Large intestine (tissue), 3 donors: Measurements from ENCODE around the gene KRT20. TPM values are rescaled to one million over a fixed set of nuclear protein-coding genes. Genes with fewer than 3 reads are reported as not detected.

Source experiments
- DNase-seq, 2 donors: peaks; one replicate each; pipeline versions ENCODE4 v3.0.0 to v3.0.0-alpha.2; 2013
- H3K27ac ChIP-seq: one replicate; pipeline ENCODE4 v1.5.1; 2013; ENCODE audit warnings: low read length
- H3K27me3 ChIP-seq: 2 replicates; pipeline ENCODE4 v1.6.1; 2013; ENCODE audit warnings: low read length; ENCODE audit not compliant: control insufficient read depth, insufficient read depth
- H3K36me3 ChIP-seq: 2 replicates; pipeline ENCODE4 v1.6.1; 2013; ENCODE audit warnings: low read length; ENCODE audit not compliant: control insufficient read depth, insufficient read depth
- H3K4me1 ChIP-seq: one replicate; pipeline ENCODE4 v1.6.1; 2013; ENCODE audit warnings: low read length; ENCODE audit not compliant: control insufficient read depth, insufficient read depth
- H3K4me3 ChIP-seq: one replicate; pipeline ENCODE4 v1.5.1; 2013; ENCODE audit warnings: low read length
- H3K9me3 ChIP-seq: one replicate; pipeline ENCODE4 v1.6.1; 2013; ENCODE audit warnings: mild to moderate bottlenecking, low read depth, low read length, moderate library complexity; ENCODE audit not compliant: control insufficient read depth
- WGBS: methylation state at CpG from one replicate; pipeline ENCODE4 v1.1.5; 2013; ENCODE audit warnings: low lambda C conversion rate; ENCODE audit not compliant: insufficient coverage; 5-methylcytosine and 5-hydroxymethylcytosine counted together
- polyA plus RNA-seq: library from polyadenylated mRNA; unstranded; fragments of 120-200 nt; gene quantifications from one replicate; pipeline ENCODE4 v1.2.1, GENCODE V29; 2013

Gene KRT20
- polyA plus RNA-seq, 1 donor, result 31.7 TPM

DNA sequence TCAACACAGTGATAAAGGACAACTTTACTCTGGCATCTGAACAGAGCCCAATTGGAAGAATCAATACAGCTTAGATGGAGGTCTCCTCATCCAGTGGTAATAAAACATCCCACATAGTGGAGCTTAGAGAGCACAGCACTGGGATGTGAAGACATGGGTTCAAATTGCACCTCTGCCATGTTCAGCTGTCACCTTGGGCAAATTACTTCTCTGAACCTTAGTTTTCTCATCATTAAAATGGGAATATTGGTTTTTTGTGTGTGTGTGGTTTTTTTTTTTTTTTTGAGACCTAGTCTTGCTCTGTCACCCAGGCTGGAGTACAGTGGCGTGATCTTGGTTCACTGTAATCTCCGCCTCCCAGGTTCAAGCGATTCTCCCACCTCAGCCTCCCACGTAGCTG lies 49.0 kb downstream of the KRT20 start:
- Histone ChIP-seq H3K9me3 (no peaks in the 10 kb centered on the region), H3K27me3 (no peaks in the 10 kb centered on the region), H3K4me1 (no peaks in the 10 kb centered on the region), H3K36me3 (peaks cover 6% of the 10 kb centered on the region), H3K4me3 (no peak overlapping the region), H3K27ac (no peak overlapping the region)
- DNase-seq, result no peak
- WGBS, result no CpG with 5 or more reads among the region's 4 CpGs

DNA sequence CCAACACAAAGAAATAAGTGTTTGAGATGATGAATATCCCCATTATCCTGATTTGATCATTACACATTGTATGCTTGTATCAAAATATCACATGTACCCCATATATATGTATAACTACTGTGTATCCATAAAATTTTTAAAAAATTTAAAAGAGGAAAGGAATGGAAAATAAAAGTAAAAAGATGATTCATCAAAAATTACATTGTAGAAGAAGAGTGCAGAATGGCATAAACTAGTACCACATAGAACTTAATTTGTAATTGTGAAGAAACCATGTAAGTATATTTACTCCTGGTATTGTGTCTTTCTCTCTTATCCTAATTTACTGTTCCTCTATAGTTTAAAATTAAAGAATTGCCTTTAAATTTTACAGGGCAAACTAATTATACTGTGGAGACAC lies 51.2 kb downstream of the KRT20 start:
- no peaks in the 10 kb centered on the region for H3K27me3 ChIP-seq
- H3K4me1 ChIP-seq, result no peaks in the 10 kb centered on the region
- H3K27ac ChIP-seq, result no peak overlapping the region
- H3K36me3 ChIP-seq, result peaks cover 6% of the 10 kb centered on the region
- DNase-seq, result no peak
- no peaks in the 10 kb centered on the region for H3K9me3 ChIP-seq
- H3K4me3 ChIP-seq, result no peak overlapping the region

DNA sequence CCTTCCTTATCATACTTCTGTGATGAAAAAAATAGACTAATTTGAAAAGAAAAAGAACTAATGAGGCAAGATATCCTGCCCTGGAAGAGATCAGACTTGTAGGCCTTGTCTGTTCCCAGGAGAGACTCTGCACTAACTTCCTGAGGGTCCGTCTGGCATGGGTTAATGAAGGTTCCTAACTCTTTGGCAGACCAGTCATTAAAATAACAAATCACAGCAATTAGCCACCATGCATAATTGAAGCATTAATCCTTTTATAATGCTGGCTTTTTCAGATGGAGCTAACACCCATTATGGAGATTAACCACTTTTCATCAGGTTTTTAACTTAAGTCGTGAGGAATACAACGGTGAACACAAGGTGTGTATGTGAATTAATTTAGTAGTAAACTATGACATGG lies 52.2 kb downstream of the KRT20 start:
- Histone ChIP-seq H3K27me3 (no peaks in the 10 kb centered on the region), H3K27ac (no peak overlapping the region), H3K4me1 (no peaks in the 10 kb centered on the region), H3K36me3 (peaks cover 6% of the 10 kb centered on the region), H3K4me3 (no peak overlapping the region), H3K9me3 (no peaks in the 10 kb centered on the region)
- no peak for DNase-seq
- 60% methylated on average over 1 of the region's 3 CpGs for WGBS

GRCh38 chr17:40830085-40830776 lies 54.8 kb downstream of the KRT20 start:
- no peaks in the 10 kb centered on the region for H3K4me1 ChIP-seq
- no peak overlapping the region for H3K27ac ChIP-seq
- H3K4me3 ChIP-seq, result no peak overlapping the region
- DNase-seq, result no peak
- H3K27me3 ChIP-seq, result no peaks in the 10 kb centered on the region
- H3K9me3 ChIP-seq, result no peaks in the 10 kb centered on the region
- H3K36me3 ChIP-seq, result peaks cover 6% of the 10 kb centered on the region
- no CpG with 5 or more reads among the region's 2 CpGs for WGBS

DNA sequence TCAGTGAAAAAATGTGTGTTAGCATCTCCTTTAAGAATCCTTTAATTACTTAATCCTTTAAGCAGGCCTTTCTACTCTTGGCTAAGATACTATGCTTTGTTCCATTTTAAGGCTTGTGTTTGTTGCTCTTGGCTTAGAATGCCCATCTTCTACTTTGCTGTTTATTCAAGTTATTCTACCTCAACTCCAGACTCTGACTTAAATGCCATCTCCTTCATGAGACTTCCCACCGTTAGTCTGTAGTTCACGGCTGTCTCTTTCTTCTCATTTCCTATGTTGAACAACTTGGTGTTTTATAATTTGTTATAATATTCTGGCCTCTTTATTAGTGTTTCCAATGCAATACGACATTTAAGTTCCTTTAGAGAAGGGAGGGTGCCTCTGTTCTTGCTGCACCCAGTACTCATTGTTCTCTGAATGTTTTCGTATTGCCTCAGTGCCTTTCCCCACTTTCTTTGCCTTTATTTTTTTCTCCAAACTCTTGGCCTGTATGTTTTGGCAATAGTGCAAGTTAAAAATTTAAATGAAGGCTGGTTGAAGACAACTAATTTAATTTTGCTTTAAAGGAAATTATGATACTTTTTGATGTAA lies 56.5 kb downstream of the KRT20 start:
- Histone ChIP-seq H3K27me3 (no peaks in the 10 kb centered on the region), H3K4me1 (no peaks in the 10 kb centered on the region), H3K27ac (no peak overlapping the region), H3K36me3 (no peaks in the 10 kb centered on the region), H3K4me3 (no peak overlapping the region), H3K9me3 (no peaks in the 10 kb centered on the region)
- 95% methylated on average over 3 of the region's 4 CpGs for WGBS
- DNase-seq, result no peak

GRCh38 chr17:40827746-40828453 lies 57.1 kb downstream of the KRT20 start:
- Histone ChIP-seq H3K9me3 (no peaks in the 10 kb centered on the region), H3K27ac (no peak overlapping the region), H3K4me1 (no peaks in the 10 kb centered on the region), H3K4me3 (no peak overlapping the region), H3K27me3 (no peaks in the 10 kb centered on the region), H3K36me3 (no peaks in the 10 kb centered on the region)
- 67% methylated on average over 1 of the region's 7 CpGs for WGBS
- no peak for DNase-seq

Other genes with a start within 250 kb of the KRT20 start
- gene SMARCE1, start 237.4 kb downstream of the KRT20 start, polyA plus RNA-seq, result 127 TPM
- gene KRT222, start 220.1 kb downstream of the KRT20 start, polyA plus RNA-seq, result 2.0 TPM
- gene KRT24, start 181.5 kb downstream of the KRT20 start, polyA plus RNA-seq, result not detected
- 0.75 TPM for gene KRT25, start 129.9 kb downstream of the KRT20 start, polyA plus RNA-seq
- not detected for gene KRT26, start 113.0 kb downstream of the KRT20 start, polyA plus RNA-seq
- not detected for gene KRT27, start 102.7 kb downstream of the KRT20 start, polyA plus RNA-seq
- not detected for gene KRT28, start 85.3 kb downstream of the KRT20 start, polyA plus RNA-seq
- 40.7 TPM for gene KRT10, start 62.6 kb downstream of the KRT20 start, polyA plus RNA-seq
- 0.16 TPM for gene KRT12, start 18.0 kb downstream of the KRT20 start, polyA plus RNA-seq
- 0.18 TPM for gene KRT23, start 52.4 kb upstream of the KRT20 start, polyA plus RNA-seq
- gene KRT39, start 81.7 kb upstream of the KRT20 start, polyA plus RNA-seq, result not detected
- gene KRT40, start 99.1 kb upstream of the KRT20 start, polyA plus RNA-seq, result 0.07 TPM
- not detected for gene KRTAP3-3, start 108.9 kb upstream of the KRT20 start, polyA plus RNA-seq
- not detected for gene KRTAP3-2, start 114.7 kb upstream of the KRT20 start, polyA plus RNA-seq
- gene KRTAP3-1, start 123.9 kb upstream of the KRT20 start, polyA plus RNA-seq, result not detected
- not detected for gene KRTAP1-5, start 142.0 kb upstream of the KRT20 start, polyA plus RNA-seq
- not detected for gene KRTAP1-4, start 145.0 kb upstream of the KRT20 start, polyA plus RNA-seq
- not detected for gene KRTAP1-3, start 149.6 kb upstream of the KRT20 start, polyA plus RNA-seq
- not detected for gene KRTAP1-1, start 156.2 kb upstream of the KRT20 start, polyA plus RNA-seq
- gene KRTAP2-1, start 162.1 kb upstream of the KRT20 start, polyA plus RNA-seq, result not detected
- gene KRTAP2-2, start 170.0 kb upstream of the KRT20 start, polyA plus RNA-seq, result not detected
- gene KRTAP2-3, start 174.9 kb upstream of the KRT20 start, polyA plus RNA-seq, result not detected
- not detected for gene KRTAP2-4, start 180.6 kb upstream of the KRT20 start, polyA plus RNA-seq
- gene KRTAP4-7, start 198.9 kb upstream of the KRT20 start, polyA plus RNA-seq, result not detected
- not detected for gene KRTAP4-8, start 212.9 kb upstream of the KRT20 start, polyA plus RNA-seq
- gene KRTAP4-16, start 217.0 kb upstream of the KRT20 start, polyA plus RNA-seq, result not detected
- gene KRTAP4-9, start 220.1 kb upstream of the KRT20 start, polyA plus RNA-seq, result not detected
- not detected for gene KRTAP4-11, start 233.1 kb upstream of the KRT20 start, polyA plus RNA-seq
- gene KRTAP4-12, start 238.9 kb upstream of the KRT20 start, polyA plus RNA-seq, result not detected